NCI-H1417 (cell line): ENCODE data around the gene TBC1D4.
"Not testable (repeated sequence)": the region's sequence is repeated elsewhere in the genome, so short reads cannot be mapped to it uniquely, and the experiment has no call there.

Experiments
- DNase-seq, 3 experiments: peaks; one replicate each; lab custom pipeline; 2025; lab: John Stamatoyannopoulos, UW

Gene TBC1D4

DNA sequence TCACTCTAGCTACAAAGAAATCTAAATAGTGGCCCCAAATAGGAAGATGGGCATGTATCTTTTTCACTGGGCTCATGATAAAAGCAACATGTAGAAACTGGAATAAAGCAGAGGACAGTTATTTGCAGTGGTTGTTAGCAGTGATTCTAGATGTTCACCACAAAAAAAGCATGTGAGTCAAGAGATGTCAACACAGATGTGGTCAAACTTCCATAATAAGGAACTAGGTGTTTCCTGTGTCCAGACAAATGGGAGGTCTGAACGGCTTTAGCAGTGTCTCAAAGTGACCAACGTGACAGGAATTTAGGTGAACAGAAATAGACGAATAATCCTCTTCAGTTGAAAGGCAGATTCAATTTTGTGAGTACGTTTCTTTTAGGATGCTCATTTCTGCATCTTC, 162.7 kb downstream of the TBC1D4 start:
- no peak for DNase-seq

DNA sequence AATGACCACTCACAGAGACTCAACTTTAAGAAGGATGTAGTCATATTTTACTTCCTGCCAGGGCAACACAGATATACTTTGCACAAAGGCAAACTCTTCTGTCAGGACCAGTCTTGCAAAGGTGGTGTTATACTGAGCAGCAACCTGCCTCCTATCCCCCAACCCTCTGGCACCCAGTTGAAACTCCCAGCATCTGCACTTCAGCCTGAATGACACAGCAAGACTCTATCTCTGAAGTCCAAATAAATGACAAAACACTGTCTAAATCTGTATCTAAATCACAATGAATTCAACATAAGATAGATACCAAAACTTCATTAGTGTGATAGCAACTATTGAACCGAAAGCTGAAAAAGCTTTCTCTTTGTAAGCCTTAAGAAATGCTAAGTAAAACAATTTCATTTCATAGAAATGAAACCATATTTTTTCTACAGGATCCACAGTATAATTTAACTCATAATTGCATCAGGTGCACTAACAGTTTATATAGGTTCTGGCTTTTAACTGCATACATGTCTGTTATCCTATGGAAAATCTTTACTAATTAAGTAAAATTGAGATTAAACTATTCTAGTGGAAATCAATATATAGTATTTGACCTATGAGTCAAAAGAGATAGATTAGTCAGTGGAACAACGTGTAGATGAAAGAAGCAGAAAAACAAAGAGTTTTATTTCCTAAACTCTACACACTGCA, 163.7 kb downstream of the TBC1D4 start:
- DNase-seq: no peak

DNA sequence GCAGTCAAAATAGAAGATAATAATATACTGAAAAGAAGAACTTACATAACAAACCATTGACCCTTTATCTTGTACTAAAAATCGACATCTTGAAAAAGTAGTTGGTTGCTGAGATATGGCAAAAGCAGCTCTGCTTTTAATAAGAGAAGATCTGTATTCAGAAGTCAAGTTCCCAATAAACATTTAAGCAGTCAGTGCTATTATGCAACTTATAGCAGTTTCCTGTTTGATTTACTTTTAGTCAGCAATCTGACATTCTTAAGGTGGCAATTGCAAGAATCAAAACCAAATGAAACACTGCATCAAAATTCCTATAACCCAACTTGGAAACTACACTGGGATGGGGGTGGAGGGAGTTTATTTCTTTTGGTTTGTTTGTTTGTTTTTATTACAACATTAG, 165.5 kb downstream of the TBC1D4 start:
- no peak for DNase-seq

DNA sequence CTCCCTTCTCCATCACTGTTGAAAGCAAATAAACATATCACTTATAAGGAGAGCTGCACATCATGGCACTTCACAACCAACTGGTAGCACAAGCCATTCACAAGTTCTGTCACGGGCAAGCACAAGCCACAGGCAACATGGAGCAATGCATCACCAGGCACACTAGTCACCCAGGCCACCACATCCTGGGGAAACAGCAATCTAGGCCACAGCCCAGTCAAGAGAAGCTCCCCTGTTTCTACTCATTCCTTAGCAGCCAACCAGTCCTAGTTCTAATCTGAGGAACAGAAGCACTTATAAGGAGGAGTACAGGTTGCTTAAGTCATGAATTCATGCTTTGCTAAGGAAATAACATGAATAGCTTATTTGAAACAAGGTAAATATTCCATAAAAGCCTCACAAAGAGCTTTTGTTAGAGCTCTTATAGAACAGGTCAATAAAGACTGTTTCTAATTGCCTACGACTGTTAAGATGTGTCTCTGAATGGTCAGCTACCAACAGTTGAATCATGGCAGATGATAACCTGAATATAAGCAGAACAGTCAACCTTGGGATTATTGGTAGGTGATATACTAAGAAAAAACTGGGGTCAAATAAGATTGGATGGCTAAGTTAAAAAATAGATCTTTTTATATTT, 169.0 kb downstream of the TBC1D4 start:
- DNase-seq: no peak

DNA sequence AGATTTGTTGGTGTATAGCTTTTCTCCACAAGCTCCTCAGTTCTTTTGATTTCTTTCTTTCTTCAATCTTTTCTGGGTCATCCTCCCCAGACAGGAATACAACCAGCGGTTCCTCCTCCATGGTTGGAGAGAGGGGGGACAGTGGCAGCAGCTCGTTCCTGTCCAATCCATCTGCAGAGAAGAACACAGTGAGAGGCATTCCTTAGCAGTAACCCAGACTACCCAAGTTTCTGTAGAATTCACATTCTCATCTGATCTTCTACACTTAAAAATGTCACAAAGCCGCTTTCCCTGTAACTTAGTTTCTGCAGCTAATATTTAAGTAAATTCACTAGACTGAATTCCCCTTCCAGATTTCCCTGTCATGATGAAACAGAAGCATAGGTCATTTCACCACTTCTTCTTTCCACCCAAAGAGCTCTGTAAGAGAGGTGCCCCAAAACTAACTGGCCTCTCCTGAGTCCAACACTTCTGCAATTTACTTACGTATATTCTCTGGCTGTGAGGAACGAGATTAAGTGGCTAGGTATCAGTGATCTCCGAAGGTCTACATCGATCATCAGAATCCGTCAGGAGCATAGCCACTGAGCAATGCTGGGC, 171.9 kb downstream of the TBC1D4 start:
- DNase-seq: no peak

DNA sequence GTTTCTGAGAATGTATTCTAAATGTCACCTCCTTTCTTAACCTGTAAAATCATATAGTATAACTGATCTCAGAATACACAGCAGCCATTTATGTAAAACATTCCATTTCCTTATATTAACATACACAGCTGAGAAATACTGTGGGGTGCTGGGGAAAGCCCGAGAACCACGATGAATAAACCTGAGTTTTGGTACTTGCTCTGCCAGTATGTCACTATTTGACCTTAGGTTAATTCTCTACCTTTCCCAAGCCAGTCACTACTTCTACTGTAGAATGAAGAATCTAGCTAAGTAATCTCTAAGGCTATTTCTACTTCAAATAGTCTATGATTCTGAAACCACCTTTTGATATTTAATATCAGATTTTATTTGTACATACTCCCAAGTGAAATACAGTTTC, 173.7 kb downstream of the TBC1D4 start:
- DNase-seq: no peak

DNA sequence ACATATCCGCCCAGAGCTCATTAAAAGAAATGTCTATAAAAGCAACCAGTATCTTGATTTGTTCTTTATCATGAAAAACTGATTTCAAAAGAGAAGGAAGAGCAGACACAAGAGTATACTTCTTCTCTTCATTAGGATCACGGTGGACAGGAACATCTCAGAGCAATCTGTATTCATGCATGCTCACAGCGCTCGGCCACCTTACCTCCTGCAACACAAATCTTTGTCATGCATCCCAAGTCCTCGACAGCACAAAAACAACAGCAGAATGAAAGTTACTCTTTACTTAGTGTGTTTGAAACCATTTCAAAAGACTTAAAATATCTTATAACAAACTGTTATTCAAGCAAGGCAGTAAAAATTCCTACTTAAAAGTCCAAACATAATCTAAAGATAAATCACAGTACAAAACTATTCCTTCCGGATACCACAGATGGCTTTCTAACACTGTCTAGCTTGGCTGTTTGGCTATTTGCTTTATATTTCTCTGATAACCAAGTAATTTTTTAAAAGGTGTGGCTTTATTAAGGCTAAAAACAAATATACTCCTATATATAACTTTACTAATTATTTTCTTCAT, 174.5 kb downstream of the TBC1D4 start:
- no peak for DNase-seq

DNA sequence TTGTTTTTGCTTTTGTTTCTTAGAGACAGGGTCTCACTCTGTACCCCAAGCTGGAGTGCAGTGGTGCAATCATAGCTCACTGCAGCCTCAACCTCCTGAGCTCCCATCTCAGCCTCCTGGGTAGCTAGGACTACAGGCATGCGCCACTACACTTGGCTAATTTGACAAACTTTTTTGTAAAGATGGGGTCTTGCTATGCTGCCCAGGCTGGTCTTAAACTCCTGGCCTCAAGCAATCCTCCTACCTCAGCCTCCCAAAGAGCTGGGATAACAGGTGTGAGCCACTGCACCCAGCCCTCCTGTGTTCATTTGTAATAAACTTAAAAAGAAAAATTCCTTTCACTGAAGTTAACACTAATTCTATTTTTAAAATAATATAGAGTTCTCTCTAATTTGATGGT, 175.0 kb downstream of the TBC1D4 start:
- DNase-seq: not testable (repeated sequence)

DNA sequence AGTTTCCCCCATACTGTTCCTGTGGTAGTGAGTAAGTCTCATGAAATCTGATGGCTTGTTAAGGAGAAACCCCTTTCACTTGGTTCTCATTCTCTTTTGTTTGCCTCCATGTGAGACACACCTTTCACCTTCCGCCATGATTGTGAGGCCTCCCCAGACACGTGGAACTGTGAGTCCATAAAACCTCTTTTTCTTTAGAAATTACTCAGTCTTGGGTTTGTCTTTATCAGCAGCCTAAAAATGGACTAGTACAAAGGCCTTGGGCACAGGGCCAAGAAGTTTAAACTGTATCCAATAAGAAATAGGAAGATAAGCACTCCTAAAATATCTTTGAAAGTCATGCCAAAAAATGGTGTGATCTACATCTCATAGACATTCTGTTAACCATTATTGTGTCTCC, 176.9 kb downstream of the TBC1D4 start:
- DNase-seq: no peak

DNA sequence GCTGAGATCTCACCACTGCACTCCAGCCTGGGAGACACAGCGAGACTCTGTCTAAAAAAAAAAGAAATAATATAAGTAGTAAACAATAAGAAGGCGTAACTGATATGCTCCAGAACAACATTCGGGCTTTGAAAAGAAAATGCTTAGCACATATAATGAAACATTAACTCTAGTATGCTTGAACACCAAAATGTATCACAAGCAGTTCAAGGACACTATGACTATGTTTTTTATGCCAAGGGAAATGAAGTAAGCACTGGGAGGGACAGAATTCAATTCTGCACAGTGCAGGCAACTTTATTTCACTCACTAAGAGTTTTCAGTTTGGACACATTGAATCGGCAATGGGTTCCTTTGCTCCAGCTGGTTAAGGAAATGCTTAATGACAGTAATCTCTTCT, 178.7 kb downstream of the TBC1D4 start:
- no peak for DNase-seq

DNA sequence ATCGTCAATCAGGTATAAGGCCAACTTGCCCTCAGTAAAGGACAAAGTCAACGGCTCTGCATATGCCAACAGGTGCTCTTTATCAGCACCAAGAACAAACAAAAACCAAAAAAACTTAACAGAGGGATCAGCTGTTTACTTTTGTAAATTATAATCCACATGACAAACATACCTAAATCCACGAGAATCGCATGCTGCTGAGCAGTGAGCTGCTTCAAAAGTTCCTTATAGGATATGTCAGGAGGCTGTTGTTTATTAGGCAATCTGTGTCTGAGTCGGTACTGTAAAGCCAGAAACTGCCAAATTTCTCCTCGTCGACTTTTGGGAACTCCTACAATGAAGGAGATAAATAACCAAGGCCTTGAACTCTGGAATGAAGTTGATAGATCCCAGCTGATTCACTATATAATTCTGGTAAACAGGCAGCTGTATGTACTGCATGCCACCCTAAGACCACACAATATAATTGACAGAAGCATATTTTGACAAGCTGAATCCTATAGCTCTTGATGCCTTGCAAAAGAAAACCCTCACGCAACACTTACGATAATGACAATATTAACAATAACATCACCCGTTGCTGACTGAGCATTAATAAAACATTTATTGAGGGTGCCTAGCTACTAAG, 179.8 kb downstream of the TBC1D4 start:
- DNase-seq: no peak

DNA sequence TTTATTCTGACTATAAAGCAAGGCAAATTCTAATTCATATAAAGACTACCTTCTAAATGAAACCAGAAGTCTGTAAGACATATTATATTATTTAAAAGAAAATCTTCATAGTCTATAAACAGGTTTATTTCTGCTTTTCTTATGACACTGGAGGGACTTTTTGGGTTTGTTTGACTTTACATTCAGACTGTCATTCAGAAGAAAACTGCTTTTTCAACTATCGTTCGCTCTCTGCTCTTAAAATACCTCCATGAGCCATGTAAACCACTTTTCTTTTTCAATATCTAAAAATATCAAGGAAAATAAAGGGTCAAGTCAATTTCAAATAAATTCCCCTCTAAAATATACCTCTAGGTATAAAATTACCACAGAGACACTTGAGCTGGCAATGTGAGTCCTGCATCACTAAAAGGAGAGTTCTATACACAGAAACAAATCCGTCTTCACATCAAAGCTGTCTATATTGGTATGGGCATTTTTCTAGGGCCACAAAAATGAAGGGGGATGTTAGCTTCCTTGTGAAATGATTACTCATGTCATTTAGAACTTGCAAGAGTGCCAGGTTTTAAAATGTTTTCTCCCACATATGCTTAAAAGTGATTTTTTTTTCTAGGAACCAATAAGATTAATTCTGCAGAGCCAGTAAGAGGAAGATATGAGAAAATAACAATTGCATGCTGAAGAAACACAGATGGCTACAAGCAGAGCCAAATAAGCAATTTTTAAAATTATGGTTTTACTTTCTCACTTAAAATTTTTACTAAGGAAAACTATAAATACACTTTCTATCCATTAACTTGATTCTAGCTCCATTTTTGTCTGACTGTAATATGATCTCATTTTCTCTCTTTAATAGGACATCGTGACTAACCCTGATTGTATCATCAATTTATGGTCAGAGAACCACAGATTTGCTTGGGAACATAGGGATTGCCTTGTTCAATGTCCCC, 181.8 kb downstream of the TBC1D4 start:
- no peak for DNase-seq

DNA sequence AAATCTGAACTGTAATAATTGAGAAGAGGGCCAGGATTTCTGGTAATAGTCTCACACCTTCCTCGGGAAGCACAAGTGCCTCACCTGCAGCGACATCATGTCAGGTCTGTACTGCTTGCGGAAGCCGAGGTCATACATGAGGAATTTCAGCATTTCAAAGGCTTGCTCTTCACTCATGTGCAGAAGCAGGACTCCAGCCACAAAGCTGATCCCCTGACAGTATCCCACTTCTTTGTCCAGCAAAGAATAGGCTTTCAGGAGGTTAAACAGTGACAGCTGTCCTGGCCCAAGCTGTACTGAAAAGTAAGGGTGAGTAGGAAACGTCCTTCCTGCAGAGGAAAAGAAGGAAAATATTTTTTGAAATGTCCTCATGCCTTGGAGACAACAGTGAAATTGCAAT, 182.7 kb downstream of the TBC1D4 start:
- no peak for DNase-seq

DNA sequence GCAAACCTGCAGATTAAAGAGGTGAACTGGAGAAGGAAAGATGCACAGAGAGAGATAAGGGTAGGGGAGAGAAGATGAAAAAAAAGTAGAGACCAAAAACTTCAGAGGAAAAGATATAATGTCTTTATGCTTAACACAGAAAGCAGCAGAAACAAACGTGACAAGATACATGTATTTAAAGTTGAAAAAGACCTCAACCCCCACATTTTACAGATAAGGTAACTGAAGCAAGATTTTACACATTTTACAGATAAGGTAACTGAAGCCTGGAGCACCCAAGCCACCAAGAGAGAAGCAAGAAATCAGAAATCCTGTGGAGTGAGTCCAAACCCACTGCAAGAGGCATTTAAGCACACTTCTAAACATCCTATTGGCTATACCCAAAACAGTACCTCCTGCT, 185.3 kb downstream of the TBC1D4 start:
- DNase-seq: no peak

DNA sequence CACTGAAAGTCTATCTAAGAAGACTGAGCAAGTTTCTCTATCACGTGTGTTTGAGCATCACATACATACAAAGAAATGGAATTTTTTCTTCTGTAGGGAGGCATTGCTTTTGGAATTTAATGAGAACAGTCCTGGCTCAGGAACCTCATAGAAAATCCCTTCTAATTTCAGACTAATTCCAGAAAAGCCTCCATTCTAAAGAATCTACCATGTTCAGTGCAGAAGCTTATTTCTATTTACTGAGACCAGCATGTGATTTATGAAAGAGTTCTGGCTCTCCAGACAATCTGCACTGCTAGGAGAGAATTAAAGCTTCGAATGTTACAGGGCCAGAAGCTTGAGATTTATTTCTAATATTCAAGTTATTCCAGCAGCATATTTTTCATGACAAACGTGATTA, 186.8 kb downstream of the TBC1D4 start:
- DNase-seq: no peak

DNA sequence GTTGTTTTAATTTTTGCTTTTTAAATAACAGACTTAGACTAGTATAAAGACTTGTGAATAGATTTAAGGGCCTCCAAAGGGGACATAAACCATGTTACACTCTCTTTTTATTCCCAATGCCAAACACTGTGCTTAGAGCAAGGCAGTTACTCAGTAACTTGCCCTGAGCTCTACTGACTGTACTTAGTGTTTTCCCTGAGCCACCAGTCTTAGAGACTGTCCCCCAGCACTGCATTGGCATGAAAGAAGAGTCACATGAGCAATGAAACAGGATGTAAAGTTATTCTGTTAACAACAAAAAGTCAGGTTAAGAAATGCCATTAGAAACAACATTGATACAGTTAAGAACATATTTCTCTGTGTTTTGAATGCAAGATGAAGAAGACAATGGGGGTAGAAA, 187.9 kb downstream of the TBC1D4 start:
- no peak for DNase-seq

DNA sequence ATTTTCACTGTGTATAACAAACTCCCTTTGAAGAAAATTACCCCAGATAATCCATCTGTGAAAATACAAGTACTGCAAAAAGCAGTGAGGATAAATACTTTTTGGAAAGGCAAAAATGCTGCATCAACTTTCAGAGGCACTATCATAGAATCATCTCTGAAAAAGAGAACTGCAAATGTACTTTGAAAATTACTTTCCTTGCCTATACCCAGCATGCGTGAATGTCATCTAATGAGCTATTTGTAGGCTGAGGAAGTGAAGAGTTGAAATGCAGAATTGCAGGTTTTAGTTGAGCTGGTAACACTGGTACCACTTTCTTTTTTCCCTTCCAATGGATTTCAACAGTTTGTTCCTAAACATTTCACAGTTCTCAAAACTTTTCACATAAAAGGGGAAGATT, 196.7 kb downstream of the TBC1D4 start:
- no peak for DNase-seq

DNA sequence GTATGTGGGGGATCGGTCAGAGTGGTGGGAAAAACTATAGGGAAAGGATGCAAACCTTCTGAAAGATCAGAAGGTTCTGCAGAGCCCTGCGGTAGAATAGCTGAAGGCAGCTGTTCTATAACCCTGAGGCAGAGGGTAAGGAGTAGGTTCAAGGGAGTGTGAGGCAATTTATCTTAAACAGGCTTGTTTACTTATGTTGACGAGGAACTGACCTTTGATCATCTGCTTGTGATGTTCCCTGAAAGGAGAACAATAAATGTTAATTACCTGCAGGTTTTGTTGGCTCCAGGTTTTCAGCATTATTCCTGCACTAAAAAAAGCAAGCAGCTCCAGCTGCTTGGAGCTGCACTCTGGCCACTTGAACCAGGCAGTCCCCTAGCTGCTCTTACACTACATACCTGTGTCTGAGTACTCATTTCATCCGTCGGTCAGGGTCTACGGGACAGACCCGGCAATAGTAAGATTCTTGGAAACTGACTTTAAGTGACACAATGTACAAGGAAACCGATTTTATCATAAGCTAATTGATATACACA, 202.1 kb downstream of the TBC1D4 start:
- peak in 1 of 3 experiments; percentile 21 for DNase-seq

DNA sequence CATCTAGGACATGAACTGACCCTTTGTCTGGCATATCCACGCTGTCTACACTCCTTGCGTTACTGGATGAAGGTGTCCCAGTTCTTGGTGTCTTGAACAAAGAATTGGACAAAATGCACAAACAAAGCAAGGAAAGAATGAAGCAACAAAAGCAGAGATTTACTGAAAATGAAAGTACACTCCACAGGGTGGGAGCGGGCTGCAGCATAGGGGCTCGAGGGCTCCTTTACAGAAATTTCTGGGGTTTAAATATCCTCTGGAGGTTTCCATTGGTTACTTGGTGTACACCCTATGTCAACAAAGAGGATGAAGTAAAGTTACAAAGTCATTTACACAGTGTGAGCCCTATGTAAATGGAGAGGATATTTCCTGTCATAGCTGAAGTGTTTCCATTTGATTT, 208.3 kb downstream of the TBC1D4 start:
- not testable (repeated sequence) for DNase-seq

DNA sequence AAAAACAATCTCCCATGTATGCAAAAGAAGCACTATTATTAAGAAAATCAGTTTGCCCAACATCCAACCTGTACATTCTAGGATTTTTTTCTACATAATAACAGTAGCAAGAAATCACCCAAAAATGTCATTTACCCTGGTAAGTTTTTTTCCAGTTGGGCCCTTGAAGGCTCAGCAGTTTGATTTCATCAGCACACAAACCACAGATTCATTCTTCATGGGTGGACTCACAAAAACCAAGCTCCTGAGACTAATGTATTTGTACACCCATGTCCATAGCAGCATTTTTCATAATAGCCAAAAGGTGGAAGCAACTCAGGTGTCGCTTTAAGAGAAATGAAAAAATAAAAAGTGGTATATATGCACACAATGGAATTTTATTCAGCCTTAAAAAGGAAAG, 210.1 kb downstream of the TBC1D4 start:
- DNase-seq: no peak

DNA sequence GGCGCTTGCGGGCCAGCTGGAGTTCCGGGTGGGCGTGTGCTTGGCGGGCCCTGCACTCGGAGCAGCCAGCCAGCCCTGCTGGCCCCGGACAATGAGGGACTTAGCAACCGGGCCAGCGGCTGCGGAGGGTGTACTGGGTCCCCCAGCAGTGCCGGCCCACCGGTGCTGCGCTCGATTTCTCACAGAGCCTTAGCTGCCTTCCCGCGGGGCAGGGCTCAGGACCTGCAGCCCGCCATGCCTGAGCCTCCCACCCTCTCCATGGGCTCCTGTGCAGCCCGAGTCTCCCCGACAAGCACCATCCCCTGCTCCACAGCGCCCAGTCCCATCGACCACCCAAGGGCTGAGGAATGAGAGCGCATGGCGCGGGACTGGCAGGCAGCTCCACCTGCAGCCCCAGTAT, 213.5 kb downstream of the TBC1D4 start:
- DNase-seq: not testable (repeated sequence)
